NCI-H524 (cell line): ENCODE results near the gene RAMP1.
"Not testable (repeated sequence)": the region's sequence is repeated elsewhere in the genome, so short reads cannot be mapped to it uniquely, and the experiment has no call there.

Experiments used
- DNase-seq, 2 experiments: peaks; one replicate each; lab custom pipeline; 2025; lab: John Stamatoyannopoulos, UW

Gene RAMP1

DNA sequence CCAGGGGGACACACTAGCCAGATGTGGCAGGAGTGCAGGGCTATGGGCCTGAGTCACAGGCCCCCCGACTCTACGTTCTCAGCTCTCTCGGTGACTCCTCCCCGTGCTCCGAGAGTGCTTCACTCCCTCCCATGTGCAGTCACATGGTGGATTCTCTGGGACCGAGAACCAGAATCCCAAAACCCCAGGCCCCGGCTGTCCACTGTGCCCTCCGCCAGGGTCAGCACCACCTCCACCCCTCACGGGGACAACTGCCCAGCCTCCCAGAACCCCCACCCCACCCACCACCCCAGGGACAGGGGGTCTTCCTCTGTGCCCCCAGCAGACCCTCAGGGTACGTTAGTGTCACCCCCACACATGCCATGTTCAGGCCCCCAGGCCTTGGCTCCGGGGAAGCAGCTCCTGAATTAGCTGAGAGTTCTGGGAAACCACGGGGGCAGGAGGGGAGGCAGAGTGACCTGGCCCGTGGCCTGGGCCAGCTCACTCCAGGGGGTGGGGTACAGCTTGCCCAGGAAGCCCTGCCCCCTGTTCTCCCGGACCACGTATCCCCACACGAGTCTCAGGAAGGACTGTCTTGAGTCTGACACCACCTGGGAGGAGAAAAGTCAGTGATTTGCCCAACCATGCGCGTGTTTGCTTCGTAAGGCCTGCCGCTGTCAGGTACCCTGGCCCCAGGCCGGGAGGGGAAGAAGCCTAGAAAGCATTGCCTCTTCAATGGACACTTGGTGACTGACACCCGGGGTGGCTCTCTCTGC is 4.4 kb downstream of the RAMP1 start:
- DNase-seq: no peak

DNA sequence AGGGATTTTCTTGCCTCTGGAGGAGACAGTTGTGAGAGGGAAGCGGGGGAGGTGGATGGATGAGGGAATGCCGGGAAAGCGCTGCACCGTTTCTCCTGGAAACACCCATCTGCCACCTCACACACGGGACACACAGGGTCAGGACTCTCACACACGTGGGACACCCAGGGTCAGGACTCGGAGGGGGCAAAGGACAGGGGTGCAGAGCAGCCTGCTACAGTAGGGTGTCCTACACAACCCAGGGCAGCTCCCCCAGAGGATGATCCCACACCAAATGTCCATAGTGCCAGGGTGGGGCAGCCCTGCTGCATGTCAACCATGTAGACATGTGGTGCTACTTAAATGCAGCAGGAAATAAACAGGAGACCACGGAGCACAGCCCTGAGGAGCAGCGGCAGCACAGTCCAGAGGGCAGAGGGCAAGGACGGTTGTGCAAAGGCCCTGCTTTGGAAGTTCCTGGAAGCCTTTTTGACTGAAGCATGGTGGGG is 5.1 kb downstream of the RAMP1 start:
- DNase-seq: no peak

DNA sequence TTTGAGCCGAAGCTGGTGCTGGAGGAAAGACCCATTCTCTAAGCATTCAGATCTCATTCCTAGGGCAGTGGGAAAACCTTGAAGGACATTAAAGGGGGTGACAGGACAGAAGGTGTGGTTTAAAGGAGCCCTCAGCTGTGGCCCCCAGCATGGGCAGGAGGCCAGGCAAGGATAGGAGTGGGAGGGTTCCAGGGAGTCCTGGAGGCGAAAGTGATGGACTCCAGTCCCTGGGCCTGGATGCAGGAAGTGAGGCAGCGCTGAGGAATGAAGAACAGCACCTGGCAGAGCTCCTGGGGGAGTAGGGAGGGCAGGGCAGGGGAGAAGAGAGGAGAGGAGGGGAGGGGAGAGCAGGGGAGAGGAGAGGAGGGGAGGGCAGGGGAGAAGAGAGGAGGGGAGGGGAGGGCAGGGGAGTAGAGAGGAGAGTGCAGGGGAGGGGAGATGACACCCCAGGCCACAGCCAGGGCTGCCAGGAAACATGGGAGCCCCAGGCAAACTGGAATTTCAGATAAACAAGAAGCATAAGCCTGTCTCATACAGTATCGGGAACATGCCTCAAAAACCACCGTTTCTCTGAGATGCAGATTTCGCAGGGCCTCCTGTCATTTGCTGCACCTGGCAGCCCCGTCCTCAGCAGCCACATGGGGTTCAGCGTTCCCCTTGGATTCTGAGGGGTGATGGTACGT is 5.7 kb downstream of the RAMP1 start:
- DNase-seq: no peak

DNA sequence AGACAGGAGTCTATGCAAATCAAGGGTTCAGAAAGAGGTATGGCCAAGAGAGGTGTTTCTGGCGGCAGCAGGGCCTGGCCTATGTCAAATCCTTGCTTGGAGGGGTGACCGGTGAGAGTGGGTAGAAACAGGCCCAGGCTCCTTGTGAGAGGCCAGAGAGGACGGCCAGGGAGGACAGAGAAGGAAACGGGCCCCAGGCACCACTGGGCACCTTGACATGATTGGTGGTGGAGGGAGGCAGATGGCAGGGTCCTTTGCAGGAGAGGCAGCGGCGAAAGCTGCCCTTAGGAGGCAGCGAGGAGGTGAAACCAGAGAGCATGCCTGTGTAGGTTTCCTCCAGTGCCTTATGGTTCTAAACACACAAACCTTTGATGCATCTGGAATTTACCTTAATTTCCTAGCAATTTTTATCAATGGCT is 6.2 kb downstream of the RAMP1 start:
- peak in 1 of 2 experiments; percentile 9 for DNase-seq

DNA sequence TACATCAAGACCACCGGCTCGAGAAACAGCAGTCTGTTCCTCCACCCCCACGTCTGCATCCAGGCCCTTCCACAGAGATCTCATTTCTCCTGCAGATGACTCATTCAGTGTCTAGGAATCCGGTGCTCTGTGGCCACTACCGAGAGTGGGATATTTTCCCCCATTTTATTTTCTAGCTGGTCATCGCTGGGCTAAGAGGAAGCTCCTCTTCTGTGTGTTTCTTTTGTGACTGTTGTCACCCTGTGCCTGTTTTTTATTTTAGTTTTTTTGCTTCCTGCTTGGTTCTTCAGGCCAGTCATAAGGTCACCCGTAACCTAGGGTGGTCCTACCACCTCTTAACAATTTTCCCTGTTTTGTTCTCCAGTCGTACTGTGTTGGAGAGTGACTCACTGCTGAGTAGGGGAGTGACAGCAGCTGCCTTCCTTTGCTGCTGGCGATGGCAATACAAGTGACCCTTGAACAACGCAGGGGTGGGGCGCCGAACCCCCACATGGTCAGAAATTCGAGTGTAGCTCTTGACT is 6.7 kb downstream of the RAMP1 start:
- DNase-seq: no peak

DNA sequence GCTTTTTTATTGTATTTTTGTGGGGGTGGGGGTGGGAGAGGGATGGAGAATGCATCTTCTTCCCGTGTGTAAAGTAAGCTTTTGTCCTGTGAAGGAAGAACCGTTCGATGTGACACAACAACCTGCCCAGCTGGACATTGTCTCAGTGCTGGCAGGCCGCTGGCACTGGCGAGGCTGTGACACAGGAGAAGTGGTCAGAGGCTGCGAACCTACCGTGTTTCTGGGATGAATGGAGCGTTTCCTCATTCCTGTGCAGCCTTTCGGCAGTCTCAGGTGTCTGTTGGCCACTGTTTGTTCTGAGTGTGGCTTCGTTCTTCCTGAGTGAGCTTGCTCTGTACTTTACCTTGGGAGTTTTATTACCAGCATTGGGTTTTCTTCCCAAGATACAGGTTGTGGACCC is 8.0 kb downstream of the RAMP1 start:
- DNase-seq: no peak

DNA sequence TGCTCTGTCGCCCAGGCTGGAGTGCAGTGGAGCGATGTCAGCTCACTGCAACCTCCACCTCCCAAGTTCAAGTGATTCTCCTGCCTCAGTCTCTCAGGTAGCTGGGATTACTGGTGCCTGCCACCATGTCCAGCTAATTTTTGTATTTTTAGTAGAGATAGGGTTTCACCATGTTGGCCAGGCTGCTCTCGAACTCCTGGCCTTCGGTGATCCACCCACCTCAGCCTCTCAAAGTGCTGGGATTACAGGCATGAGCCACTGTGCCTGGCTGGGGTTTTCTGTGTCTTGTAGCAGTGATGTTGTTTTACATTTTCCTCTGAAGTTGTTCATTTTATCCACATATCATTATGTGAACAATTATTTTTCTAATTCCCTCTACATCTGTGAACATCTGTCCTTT is 8.7 kb downstream of the RAMP1 start:
- DNase-seq: not testable (repeated sequence)

DNA sequence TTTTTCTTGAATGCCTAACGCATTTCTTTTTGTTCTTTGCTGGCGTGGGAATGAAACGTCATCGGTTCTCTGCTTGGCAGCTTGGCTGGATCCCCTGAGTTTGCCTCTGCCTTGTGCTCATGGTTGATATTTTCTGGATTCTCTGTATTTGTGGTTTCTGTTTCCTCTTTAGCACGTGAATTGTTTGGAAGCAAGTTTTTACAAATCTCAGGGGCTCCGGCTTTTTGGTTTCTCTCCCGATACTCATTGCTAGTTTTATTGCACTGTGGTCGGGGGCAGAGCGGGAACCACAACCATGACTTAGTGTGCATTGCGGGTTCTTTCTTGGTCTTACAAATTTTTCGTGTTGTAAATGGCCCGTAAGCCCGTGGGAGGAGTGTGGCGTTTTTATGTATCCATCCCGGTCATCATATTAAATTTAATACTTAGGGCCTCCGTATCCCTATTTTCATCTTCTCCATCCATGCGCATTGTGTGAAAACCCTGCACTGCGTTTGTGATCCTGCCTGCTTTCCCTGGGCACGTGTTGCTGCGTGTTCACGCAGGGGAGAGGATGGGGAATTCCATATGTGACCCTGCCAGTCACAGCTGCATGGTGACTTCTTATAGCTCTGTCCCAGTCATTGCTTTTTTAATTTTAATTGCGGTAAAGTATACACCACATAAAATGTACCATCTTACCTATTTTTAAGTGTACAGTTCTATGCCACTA is 9.4 kb downstream of the RAMP1 start:
- no peak for DNase-seq

DNA sequence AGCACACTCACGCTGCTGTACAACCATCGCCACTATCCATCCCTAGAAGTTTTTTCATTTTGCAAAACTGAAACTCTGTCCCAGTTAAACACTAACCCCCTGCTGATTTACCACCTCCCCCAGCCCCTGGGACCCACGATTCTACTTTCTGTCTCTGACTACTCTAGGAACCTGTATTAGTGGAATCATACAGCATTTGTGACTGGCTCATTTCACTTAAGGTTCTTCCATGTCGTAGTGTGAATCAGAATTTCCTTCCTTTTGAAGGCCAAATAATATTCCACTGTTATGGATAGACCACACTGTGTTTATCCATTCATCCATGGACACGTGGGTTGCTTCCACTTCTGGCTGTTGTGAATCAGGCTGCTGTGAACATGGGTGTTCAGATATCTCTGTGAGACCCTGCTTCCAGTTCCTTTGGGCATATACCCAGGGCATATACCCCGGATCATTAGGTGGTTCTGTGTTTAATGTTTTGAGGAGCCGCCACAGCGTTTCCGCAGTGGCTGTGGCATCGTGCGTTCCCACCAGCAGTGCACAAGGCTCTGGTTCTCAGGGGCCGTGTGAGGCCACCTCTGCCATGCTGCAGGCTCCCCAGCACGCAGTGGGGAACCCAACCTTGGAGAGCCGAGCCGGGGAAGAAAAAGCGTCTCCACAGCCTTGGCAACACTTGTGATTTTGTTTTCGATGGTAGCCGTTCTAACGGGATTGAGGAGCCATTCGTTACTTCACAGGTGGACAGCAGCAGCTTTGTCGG is 10.1 kb downstream of the RAMP1 start:
- DNase-seq: no peak

DNA sequence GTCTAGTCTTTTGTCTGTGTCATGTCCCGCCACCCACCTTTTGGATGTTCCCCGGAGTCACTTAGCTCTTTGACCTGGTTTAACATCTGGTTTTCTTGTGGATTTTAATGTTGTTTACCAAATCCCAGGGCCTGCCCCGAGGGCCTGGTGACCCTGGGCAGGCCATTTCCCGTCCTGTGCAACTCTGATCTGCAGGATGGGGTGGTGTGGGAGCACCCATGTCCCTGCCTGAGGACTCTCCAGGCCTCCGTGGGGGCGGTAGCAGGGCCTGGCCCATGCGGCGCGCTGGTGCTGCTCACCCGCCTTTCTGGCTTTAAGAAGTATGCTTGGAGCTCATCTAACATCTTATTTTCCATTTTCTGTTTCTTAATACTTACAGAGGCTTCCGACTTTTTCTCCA is 10.7 kb downstream of the RAMP1 start:
- DNase-seq: no peak

DNA sequence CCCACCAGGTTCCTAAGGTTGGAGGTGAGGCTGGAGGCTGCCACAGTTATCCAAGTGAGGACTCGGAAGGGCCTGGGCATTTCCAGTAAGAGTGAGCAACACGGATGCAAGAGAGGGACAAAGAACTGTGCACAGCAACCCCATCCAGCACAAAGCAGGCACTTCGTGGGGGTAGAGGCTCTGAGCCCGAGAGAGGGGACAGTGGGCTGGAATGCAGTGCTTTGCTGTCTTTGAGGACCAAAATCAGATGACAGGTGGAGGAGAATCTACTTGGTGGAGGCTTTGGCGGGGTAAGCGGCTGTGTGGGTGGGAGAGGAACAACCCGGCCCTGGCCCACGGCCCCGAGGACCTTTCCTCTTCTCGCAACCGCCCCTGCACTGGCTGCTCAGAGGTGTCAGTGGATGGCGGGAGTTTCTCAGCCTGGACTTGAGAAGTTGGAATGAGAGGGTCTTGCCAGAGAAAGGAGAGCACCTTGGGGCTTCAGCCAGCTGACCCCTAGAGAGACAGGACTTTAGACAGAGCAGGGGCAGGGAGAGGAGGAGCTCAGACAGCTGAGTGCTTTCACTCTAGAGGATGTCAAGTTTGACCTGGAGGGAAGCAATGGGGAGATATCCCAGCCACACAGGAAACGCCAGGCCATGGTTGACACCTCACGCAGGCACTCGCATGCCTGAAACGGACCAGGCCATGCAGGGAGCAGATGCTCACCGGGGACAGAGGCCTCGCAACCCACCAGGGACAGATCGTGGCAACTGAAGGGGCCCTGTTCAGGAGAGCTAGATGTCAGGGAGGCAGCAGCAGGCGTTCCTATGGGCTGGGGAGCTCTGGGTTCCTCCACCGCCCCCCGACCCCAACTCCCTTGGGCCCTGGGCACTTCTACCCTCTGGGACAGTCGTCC is 11.6 kb downstream of the RAMP1 start:
- DNase-seq: no peak

DNA sequence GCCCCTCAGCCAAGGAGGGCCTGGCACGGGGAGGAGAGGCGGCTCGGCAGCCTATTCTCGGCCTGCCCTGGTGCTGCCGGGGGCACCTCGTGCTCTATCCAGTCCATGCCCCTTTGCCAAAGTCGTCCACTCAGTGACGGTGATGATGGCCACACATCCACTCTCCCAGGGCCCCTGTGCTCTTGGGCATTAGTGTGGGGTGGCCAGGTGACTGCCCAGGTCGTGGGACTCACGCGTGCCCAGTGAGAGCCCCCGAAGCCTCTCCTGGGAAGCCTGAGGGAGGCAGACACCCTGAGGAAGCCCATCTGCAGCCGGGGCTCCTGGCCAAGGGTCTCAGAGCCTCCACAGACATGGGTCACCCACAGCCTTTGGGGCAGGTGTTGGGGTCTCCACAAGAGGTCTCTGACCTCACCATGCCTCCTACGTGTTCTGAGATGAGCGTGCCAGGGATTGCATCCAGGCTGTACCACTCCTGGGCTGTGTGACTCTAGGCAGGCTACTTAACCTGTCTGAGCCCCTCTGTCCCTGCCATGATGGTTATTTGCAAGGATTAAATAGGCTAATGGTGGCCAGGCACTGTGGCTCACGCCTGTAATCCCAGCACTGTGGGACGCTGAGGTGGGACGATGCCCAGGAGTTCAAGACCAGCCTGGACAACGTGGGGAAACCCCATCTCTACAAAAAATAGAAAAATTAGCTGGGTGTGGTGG is 12.9 kb downstream of the RAMP1 start:
- DNase-seq: no peak

DNA sequence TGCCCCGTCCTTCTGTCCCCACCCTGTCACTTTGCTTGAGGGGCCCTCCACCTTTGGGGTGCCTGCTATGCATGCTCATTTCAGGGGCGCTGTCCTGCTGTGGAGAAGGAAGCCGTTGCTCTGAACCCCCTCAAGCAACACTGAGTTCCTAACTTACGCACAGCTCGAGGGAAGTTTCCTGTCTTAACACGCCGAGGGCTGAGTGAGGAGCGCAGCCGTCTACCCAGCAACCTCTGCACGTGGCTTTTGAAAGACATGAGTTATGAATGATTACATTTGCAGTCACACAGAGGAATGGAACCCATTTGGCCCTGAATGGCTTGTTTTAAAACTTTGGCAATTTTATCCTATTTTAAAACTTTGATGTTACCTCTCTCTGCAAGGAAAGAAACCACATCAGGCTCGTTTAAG is 14.0 kb downstream of the RAMP1 start:
- no peak for DNase-seq

DNA sequence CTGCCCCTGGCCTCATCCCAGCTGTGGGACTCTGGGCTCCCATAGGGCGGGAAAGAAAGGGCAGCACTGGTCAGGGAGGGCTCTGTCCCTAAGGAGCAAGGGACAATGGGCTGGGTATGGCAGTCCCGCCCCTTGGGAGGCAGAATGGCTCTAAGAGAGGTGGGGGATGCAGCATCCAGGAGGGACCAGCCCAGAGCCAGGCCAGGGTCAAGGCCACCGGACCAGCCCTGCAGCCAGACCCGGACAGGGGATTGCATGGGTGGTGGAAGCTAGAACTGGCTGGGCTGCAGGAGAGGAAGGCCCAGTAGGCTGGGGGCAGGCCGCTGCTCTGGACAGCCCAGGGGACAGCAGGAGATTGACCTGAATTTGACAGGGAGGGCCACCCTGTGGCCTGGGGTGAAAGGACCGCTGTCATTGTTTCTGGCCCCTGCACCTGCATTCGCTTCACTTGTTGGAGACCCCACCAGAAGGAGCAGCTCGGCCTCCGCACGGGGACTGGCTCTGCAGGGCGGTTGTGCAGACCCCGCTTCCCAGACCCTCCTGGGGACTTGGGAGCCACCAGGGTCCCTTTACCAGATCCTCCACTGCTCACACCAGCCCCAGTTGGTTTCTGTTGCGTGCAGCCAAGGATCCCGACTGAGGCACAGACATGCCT is 14.6 kb downstream of the RAMP1 start:
- no peak for DNase-seq

DNA sequence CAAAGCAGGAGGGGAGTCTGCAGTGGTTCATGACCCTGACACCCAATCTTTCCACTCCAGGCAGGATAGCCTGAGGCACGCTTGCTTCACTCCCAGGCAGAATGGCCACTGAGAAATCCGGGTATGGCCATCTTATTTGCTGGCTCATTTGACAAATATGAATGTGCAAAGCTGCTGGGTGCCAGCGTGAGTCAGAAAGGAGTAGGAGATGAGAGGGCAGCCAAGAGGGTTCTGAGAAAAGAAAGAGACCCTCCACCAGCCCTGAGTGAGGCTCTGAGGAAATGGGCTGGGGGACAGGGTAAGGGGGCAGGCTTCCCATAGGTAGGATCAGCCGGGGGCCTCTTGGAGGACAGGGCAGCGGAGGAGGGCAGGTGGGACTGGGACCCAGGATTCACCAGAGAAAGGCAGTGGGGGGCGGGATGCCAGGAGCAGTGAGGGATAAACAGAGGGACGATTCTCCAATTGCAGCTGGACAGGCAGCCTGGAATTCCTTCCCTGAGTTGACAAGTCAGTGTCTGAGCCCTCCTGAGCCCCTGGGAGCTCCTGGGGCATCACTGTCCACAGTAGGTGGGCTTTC is 15.2 kb downstream of the RAMP1 start:
- DNase-seq: no peak

DNA sequence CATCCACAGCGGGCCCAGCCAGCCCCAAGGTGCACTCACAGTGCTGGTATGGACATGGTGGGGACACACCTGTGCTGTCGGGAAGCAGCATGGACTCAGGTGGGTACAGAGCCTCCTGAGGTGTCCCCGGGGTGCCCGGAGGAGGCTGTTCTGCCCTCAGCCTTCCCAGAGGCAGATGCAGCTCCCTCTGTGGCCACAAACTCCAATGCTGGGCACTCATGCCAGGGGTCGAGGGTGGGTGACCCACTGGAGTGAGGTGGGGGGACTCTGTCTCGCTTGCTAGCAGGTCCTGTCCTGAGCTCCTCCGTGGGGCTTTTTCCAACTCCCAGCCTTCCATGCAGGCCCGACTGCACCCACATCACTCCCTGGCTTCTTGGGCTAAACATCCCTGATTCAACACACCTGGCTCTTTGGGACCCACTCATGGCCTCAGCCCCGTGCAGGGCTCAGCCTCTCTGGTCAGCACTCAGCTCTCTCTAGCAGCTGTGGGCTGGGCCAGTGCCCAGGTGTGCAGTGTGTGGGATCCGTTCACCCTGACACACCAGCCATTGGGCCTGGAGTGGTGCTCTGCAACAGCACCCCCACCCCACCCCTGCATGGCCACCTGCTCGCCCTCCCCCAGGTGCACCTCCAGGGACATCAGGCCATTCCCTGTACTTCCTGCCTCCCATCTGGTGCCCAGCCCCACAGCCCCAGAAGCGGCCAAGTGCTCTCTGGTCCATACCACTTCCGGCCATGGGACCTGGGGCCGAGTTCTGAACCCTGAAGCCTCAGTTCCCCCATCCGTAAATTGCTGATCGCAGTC is 16.0 kb downstream of the RAMP1 start:
- no peak for DNase-seq

DNA sequence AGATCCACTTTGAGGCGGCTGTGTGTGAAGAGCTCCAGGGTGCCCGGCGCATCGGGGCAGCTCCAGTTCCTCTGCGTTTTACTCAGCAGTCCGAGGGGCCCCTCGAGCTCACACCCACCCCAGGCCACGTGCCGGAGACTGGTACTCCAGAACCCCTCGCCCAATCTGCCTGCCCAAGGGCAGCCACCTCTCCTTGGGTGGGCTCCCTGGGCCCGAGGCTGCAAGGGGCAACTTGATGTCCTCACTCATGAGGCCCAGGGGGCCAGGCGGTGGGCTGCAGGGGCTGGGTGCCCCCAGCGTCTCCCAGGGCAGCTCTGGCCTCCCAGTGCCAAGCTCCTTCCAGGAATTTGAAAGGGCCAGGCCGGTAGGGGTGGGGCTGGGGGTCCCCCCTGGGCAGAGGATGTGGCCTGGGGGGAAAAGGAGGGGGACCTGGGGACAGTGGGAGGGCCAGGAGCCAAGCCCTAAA is 16.7 kb downstream of the RAMP1 start:
- DNase-seq: no peak

DNA sequence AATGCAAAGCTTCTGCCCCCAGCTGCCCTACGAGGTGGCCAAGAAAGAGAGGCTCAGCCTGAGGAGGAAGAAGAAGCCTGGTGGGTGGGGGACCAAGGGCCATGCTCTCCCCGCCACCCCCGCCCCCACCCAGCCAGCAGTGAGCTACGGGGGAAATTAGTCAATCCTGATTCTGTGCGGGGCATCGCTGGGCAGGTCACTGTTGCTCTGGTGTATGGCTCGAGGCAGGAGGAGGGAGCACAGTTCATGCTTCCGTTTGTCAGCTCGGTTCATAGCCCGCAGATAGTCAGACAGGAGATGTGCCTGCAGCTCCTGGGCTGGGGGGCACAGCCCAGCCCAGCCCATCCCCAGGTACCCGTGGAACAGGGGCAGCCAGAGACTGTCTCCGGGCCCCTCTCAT is 17.1 kb downstream of the RAMP1 start:
- no peak for DNase-seq
